B cell (primary cell): ENCODE data around the gene PPP6R1.

Source experiments
- EZH2 ChIP-seq: IDR thresholded peaks from 2 replicates; pipeline ENCODE4 v1.6.1; 2012; ENCODE audit warnings: borderline replicate concordance, low read depth, mild to moderate bottlenecking, moderate library complexity, low read length; ENCODE audit not compliant: insufficient read depth, poor library complexity, severe bottlenecking
- TF ChIP-seq, protein P1 (sequence below): fragments of 200-600 bp; IDR thresholded peaks from one replicate; pipeline ENCODE4 v1.8.0; 2022; ENCODE audit warnings: antibody characterized with exemption, mild to moderate bottlenecking

- no peak for TF ChIP-seq EZH2
- TF ChIP-seq, protein P1, sequence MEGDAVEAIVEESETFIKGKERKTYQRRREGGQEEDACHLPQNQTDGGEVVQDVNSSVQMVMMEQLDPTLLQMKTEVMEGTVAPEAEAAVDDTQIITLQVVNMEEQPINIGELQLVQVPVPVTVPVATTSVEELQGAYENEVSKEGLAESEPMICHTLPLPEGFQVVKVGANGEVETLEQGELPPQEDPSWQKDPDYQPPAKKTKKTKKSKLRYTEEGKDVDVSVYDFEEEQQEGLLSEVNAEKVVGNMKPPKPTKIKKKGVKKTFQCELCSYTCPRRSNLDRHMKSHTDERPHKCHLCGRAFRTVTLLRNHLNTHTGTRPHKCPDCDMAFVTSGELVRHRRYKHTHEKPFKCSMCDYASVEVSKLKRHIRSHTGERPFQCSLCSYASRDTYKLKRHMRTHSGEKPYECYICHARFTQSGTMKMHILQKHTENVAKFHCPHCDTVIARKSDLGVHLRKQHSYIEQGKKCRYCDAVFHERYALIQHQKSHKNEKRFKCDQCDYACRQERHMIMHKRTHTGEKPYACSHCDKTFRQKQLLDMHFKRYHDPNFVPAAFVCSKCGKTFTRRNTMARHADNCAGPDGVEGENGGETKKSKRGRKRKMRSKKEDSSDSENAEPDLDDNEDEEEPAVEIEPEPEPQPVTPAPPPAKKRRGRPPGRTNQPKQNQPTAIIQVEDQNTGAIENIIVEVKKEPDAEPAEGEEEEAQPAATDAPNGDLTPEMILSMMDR: no peak
Observed at GRCh38 chr19:55208880-55209692, 49.7 kb downstream of the PPP6R1 start, which contains the start of gene PTPRH.
